Lower leg skin (tissue), 4 donors: ENCODE data around the gene CEACAM18. TPM values are rescaled to one million over a fixed set of nuclear protein-coding genes. Genes with fewer than 3 reads are reported as not detected.
"Not testable (repeated sequence)": the region's sequence is repeated elsewhere in the genome, so short reads cannot be mapped to it uniquely, and the experiment has no call there.

Experiments used
- DNase-seq, 2 donors: peaks; one replicate each; pipeline ENCODE4 v3.0.0-alpha.2; 2019; ENCODE audit warnings: low spot score in 2 of 2
- H3K4me3 ChIP-seq: fragments of 200-600 bp; sonication (generic); 2 replicates; pipeline ENCODE4 v1.5.1; 2017; ENCODE audit warnings: mild to moderate bottlenecking, low read depth; ENCODE audit not compliant: poor library complexity, severe bottlenecking
- POLR2A ChIP-seq, 2 donors: fragments of 450-650 bp; IDR thresholded peaks; one replicate each; pipeline ENCODE4 v1.6.1; 2016 to 2017; ENCODE audit warnings: antibody characterized with exemption in 2 of 2, mild to moderate bottlenecking in 1 of 2, moderate library complexity in 1 of 2
- WGBS, 2 donors: methylation state at CpG; one replicate each; pipeline ENCODE4 v1.1.5; 2018; 5-methylcytosine and 5-hydroxymethylcytosine counted together
- intact Hi-C: fragments of 100-400 bp; cut with DNase I; formaldehyde crosslinking; loops from one replicate; pipeline ENCODE4 v1.15.0; 2023; ENCODE audit warnings: low total_unique reads
- total RNA-seq, 4 donors: library from RNA; depleted of rRNA; stranded (reverse); fragments of >200 nt; gene quantifications; one replicate each; pipeline ENCODE4 v1.1.0, GENCODE V29; 2016
- TF ChIP-seq, protein P1 (sequence below), 3 donors: fragments of 450-650 bp; IDR thresholded peaks; one replicate each; pipeline ENCODE4 v1.5.1; 2016; ENCODE audit warnings: antibody characterized with exemption in 3 of 3, mild to moderate bottlenecking in 3 of 3, moderate library complexity in 2 of 3

CEACAM18 gene
- total RNA-seq, 4 donors from 2014 or later: not detected

DNA sequence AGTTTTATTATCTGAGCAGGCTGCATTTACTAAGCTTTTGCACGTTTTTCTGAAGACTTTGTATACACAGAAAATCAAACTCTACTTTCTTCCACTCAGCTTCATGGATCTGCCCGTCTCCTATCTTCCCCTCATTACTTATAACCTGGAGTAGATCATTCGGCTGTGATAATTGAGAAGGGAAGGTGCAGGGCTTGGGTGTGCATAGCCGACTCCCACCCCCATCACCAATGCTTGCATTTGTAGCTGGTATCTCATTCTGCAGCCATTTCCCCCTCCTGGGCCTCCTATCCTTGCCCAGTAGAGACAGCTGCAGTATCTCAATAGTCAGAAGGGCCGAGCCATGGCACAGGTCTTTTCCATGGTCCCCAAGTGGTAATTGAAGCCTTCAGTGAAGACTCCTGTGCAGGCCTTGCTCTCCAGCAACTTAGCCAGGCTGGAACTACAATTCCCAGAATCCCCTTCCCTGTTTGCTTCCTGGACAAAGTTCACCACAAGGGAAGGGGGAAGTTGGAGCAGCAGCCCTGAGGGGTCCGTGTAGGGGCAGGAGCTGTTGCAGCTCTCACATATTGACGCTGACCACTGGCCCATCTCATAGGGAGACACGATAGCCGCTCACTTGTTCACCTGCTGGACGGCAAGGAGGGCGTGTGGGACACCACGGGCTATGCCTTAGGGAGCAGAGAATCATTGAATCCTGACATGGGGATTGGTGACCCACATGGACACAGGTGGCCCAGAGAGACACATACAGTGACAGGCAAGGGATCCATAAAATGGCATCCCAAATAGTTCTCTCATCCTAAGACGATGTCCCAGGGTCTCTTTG, 18.0 kb upstream of the CEACAM18 start:
- intact Hi-C loops: no loop called here
- no peak overlapping the region for H3K4me3 ChIP-seq
- peak in 1 of 2 donors; percentile 32 for DNase-seq

DNA sequence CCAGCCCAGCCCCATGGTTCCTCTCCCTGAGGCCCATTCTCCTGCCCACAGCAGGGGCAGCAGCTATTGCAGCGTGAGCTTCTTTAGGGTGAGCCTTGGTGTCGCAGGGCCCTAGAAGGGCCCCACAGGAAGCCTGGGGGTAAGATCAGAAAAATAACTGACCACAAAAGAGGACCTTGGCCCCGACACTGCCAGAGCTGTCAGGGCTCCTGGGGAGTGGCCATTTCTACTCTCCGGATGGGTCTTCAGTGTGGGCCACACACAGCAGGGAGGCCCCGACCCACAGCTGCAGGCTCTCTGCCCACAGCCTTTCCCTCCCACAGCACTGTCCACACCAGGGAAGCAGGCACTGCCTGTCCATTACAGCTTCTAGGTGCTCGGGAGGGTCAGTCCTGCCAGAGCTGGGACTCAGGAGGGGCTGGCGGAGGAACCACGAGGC, 16.6 kb upstream of the CEACAM18 start:
- DNase-seq: peak in 1 of 2 donors; percentile 81
- no peak overlapping the region for H3K4me3 ChIP-seq
- intact Hi-C loops: no loop called here
- 66 to 76% methylated on average over 7 to 8 of the region's 8 CpGs for WGBS, 2 donors
- TF ChIP-seq POLR2A (IDR thresholded peaks at IDR 0.05): no peak
- TF ChIP-seq, protein P1, sequence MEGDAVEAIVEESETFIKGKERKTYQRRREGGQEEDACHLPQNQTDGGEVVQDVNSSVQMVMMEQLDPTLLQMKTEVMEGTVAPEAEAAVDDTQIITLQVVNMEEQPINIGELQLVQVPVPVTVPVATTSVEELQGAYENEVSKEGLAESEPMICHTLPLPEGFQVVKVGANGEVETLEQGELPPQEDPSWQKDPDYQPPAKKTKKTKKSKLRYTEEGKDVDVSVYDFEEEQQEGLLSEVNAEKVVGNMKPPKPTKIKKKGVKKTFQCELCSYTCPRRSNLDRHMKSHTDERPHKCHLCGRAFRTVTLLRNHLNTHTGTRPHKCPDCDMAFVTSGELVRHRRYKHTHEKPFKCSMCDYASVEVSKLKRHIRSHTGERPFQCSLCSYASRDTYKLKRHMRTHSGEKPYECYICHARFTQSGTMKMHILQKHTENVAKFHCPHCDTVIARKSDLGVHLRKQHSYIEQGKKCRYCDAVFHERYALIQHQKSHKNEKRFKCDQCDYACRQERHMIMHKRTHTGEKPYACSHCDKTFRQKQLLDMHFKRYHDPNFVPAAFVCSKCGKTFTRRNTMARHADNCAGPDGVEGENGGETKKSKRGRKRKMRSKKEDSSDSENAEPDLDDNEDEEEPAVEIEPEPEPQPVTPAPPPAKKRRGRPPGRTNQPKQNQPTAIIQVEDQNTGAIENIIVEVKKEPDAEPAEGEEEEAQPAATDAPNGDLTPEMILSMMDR (IDR thresholded peaks at IDR 0.05): no peak

More for the DNA sequence above, 18.0 kb upstream of the CEACAM18 start:
- TF ChIP-seq, protein P1 (IDR thresholded peaks at IDR 0.05): no peak
- TF ChIP-seq POLR2A (IDR thresholded peaks at IDR 0.05): no peak
- 56 to 60% methylated on average over 13 of the region's 13 CpGs for WGBS, 2 donors

DNA sequence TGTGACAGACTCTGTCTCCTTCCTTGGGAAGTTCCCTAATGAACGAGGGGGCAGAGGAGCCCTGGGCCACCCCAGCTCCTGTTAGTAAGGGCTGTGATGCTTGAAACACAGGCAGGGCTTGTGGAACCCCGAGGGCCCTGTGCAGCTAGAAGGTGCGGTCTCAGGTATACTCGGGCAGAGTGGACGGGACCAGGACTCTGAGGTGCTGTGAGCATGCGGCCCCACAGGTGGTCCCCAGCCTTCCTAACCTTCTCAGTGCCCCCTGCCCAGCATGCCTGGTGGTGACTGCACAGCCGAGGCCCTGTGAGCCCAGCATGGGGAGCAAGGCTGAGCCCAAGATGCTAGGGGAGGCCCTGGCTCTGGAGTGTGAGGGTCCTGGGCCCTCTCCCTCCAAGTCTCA, 16.1 kb upstream of the CEACAM18 start:
- DNase-seq: peak in 1 of 2 donors; percentile 67
- no peak for TF ChIP-seq POLR2A (IDR thresholded peaks at IDR 0.05)
- TF ChIP-seq, protein P1 (IDR thresholded peaks at IDR 0.05): no peak
- WGBS, 2 donors: 73 to 76% methylated on average over 3 to 6 of the region's 7 CpGs
- H3K4me3 ChIP-seq: no peak overlapping the region
- intact Hi-C loops: no loop called here

DNA sequence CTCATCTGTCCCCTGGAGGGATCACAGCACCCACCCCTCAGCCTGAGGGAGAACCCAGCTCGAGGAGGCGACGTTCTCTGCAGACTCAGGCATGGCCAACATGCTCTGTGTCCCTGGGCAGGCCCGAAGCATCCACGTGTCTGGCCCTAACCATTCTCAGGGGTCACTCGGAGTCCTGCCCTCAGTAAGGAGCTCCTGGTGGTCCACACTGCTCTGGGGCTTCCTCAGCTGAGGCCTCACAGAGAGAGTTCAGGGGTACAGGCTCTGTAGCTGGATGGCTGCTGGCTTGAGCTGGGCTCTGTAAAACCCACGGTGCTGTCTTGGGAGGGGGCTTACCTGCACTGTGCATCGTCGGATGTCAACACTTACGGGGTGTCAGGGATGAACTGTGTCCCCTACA, 15.7 kb upstream of the CEACAM18 start:
- 69 to 72% methylated on average over 5 to 10 of the region's 10 CpGs for WGBS, 2 donors
- H3K4me3 ChIP-seq: no peak overlapping the region
- no peak for TF ChIP-seq POLR2A (IDR thresholded peaks at IDR 0.05)
- TF ChIP-seq, protein P1 (IDR thresholded peaks at IDR 0.05): no peak
- intact Hi-C loops: no loop called here
- peak in 1 of 2 donors; percentile 59 for DNase-seq

DNA sequence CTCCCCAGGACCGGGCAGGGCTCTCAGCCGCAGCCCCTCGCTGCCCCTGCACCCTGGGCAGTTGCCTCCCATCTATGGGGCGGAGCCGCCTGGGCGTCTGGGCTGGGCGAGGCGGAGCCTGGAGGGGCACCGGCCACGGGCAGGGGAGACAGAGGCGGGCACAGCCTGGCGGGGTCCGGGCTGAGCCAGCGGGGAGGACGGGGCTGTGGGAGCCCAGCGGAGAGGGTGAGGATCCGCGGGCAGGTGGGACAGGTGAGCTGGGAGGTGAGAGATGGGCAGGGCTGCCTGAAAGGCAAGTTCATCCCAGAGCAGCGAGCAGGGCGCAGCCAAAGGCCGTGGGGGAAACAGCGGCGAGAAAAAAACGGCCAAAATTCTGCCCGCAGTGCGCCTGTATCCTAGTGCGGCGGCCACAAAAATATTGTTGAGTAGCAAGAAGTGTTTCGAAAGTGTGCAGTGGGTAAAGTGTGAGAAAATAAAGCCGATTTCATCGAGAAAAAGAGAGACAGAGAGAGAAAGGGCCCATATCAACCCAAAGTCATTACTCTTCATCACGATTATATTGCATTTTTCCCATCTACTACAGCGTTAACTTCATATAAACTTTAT, 14.3 kb upstream of the CEACAM18 start:
- H3K4me3 ChIP-seq, intact Hi-C loops: not testable (repeated sequence)
- WGBS, 2 donors: 21 to 26% methylated on average over 13 to 15 of the region's 33 CpGs
- peak in 1 of 2 donors; percentile 26 for DNase-seq

DNA sequence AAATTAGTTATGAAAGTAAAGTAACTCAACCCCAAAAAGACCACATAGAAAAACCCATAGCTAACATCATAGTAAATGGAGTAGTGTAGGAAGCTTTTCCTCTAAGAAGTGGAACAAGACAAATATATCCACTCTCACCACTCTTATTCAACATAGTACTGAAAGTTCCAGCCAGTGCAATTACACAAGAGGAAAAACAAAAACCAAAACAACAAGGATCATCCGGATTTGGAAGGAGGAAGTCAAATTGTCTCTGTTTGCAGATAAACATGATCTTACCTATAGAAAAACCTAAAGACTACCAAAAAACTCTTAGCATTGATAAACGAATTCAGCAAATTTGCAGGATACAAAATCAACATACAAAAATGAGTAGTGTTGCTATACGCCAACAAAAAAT, 11.6 kb upstream of the CEACAM18 start:
- no peak for DNase-seq
- no peak overlapping the region for H3K4me3 ChIP-seq
- intact Hi-C loops: no loop called here
- no peak for TF ChIP-seq POLR2A (IDR thresholded peaks at IDR 0.05)
- TF ChIP-seq, protein P1 (IDR thresholded peaks at IDR 0.05): no peak
- 46 to 70% methylated on average over 3 of the region's 3 CpGs for WGBS, 2 donors
